NK-92 (cell line): ENCODE data around the gene RAB40C.

Source experiments
- DNase-seq: peaks from one replicate; lab custom pipeline; 2025; ENCODE audit not compliant: unreplicated experiment; lab: John Stamatoyannopoulos, UW

RAB40C gene

GRCh38 chr16:678209-678857, 88.5 kb downstream of the RAB40C start:
- DNase-seq, result no peak
